Stimulated activated CD8-positive, alpha-beta memory T cell treated with anti-CD3 and anti-CD28 coated beads, Interleukin-7, amount 100 ng/mL, for 24 hours (primary cell): ENCODE results near the gene HHIP.
"Not testable (repeated sequence)": the region's sequence is repeated elsewhere in the genome, so short reads cannot be mapped to it uniquely, and the experiment has no call there.

Experiments used
- DNase-seq: peaks from one replicate; pipeline ENCODE4 v3.0.0-alpha.2; 2020; ENCODE audit warnings: low read depth

The HHIP gene

DNA sequence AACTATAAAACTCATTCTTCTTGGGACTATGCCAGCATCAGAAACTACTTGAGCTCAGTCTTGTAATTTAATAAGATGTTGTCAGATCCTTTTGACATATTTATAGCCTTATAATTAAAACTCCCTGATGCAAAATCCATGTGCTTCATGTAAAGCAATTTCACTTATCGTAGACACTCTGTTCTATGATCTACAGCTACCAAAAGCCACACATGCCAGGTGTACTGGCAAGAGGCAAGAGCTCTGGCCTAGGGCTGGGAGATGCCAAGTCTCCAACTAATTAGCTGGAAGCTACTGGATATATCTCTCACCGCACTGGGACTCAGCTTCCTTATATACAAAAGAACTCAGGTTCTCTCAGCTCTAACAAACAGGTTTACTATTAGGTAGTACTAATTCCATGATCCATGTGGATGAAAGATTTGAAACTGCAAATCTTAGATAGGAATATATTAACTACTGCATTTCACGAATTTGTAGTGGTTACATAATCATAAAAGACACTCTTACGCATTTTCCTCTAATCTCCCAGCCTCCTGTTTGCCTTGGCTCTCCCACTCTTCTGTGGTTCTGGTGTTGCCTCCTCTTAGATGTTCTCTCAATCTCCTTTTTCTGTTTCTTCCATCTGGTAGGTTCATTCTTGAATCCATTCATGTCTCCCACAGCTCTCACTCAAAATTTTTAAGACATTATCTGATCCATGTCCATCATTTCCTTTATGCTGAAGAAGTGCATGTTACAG is 103.0 kb downstream of the HHIP start:
- DNase-seq = no peak

- no peak for DNase-seq
These were observed 104.4 kb downstream of the HHIP start for GRCh38 chr4:144750348-144750747.

GRCh38 chr4:144754562-144755410 is 108.8 kb downstream of the HHIP start:
- no peak for DNase-seq

DNA sequence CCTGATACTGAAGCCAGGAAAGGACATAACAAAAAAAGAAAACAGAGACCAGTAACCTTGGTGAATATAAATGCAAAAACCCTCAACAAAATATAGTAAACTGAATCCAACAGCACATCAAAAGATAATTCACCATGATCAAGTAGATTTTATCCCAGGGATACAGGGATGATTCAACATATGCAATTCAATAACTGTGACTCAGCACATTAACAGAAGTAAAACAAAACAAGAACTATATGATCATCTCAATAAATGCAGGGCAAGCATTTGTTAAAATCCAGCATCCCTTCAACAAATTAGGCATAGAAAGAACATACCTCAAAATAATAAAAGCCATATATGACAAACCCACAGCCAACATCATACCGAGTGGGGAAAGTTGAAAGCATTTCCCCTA is 112.0 kb downstream of the HHIP start:
- no peak for DNase-seq

DNA sequence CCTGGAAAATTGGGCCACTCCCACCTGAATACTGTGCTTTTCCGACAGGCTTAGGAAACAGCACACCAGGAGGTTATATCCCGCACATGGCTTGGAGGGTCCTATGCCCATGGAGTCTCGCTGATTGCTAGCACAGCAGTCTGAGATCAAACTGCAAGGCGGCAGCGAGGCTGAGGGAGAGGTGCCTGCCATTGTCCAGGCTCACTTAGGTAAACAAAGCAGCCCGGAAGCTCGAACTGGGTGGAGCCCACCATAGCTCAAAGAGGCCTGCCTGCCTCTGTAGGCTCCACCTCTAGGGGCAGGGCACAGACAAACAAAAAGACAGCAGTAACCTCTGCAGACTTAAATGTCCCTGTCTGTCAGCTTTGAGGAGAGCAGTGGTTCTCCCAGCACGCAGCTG is 122.9 kb downstream of the HHIP start:
- DNase-seq = not testable (repeated sequence)

- DNase-seq = no peak
These were observed 132.4 kb downstream of the HHIP start for GRCh38 chr4:144778364-144778763.

GRCh38 chr4:144782345-144782744 is 136.4 kb downstream of the HHIP start:
- no peak for DNase-seq

DNA sequence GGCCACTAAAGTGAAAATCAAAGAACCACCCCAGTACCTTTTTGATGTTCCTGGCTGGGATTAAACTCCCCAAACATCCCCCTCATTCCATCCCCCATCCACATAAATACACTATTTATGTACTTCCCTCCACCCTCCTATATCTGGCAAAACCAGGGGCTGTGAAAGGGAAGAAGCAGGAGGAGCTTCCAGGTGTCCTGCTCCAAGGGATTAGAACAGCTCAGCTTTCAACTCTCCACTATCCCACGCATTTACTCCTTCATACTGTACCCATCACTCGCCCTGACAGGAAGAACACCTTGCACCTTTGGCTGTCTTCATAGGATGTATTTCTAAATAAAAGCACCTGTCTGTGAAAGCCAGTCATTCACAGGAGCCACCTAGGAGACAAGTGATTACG is 140.0 kb downstream of the HHIP start:
- no peak for DNase-seq

- no peak for DNase-seq
These were observed 141.7 kb downstream of the HHIP start for GRCh38 chr4:144787365-144788258.

GRCh38 chr4:144788469-144788868 is 142.5 kb downstream of the HHIP start:
- no peak for DNase-seq

GRCh38 chr4:144791933-144792332 is 146.0 kb downstream of the HHIP start:
- not testable (repeated sequence) for DNase-seq
